Uterus (tissue), 2 donors: ENCODE data around the gene ZBTB20.

Source experiments
- POLR2A ChIP-seq, 2 donors: fragments of 450-650 bp; IDR thresholded peaks; one replicate each; pipeline ENCODE4 v1.6.1; 2016; ENCODE audit warnings: antibody characterized with exemption in 2 of 2, mild to moderate bottlenecking in 1 of 2, moderate library complexity in 1 of 2
- TF ChIP-seq, protein P1 (sequence below), 4 experiments: fragments of 200-600 bp in 2 of 4; fragments of 450-650 bp in 2 of 4; sonication (generic) in 2 of 4; IDR thresholded peaks; one replicate each; pipeline ENCODE4 v1.5.1; 2016 to 2019; ENCODE audit warnings: antibody characterized with exemption in 4 of 4, mild to moderate bottlenecking in 2 of 4, moderate library complexity in 1 of 4

- TF ChIP-seq, protein P1, sequence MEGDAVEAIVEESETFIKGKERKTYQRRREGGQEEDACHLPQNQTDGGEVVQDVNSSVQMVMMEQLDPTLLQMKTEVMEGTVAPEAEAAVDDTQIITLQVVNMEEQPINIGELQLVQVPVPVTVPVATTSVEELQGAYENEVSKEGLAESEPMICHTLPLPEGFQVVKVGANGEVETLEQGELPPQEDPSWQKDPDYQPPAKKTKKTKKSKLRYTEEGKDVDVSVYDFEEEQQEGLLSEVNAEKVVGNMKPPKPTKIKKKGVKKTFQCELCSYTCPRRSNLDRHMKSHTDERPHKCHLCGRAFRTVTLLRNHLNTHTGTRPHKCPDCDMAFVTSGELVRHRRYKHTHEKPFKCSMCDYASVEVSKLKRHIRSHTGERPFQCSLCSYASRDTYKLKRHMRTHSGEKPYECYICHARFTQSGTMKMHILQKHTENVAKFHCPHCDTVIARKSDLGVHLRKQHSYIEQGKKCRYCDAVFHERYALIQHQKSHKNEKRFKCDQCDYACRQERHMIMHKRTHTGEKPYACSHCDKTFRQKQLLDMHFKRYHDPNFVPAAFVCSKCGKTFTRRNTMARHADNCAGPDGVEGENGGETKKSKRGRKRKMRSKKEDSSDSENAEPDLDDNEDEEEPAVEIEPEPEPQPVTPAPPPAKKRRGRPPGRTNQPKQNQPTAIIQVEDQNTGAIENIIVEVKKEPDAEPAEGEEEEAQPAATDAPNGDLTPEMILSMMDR (IDR thresholded peaks at IDR 0.05), result no peak
- TF ChIP-seq POLR2A (IDR thresholded peaks at IDR 0.05), result no peak
Observed at GRCh38 chr3:114510201-114510600, 636.9 kb downstream of the ZBTB20 start.
